ENCODE results near the gene CSMD2.

Gene CSMD2

GRCh38 chr1:33972676-33973395 lies 192.2 kb downstream of the CSMD2 start:
- Histone ChIP-seq H3K36me3 (ENCODE audit: low read length) (no peaks in the 10 kb centered on the region), H3K4me2 (ENCODE audit: low read depth, low read length, poor library complexity, severe bottlenecking) (no peak overlapping the region), H3K79me2 (ENCODE audit: insufficient read depth, low read length) (no peaks in the 10 kb centered on the region), H2AFZ (ENCODE audit: low read depth, low read length, severe bottlenecking) (no peak overlapping the region), H3K27me3 (ENCODE audit: low read length) (no peaks in the 10 kb centered on the region), H3K27ac (ENCODE audit: low read depth, low read length) (no peak overlapping the region), H3K9ac (ENCODE audit: low read length) (no peak overlapping the region), H3K9me3 (ENCODE audit: insufficient read depth, low read length) (no peaks in the 10 kb centered on the region), H3K9me2 (replicated peaks; ENCODE audit: insufficient read depth, low read length) (no peaks in the 10 kb centered on the region), H4K20me1 (ENCODE audit: low read depth, low read length) (no peaks in the 10 kb centered on the region), H3F3A (ENCODE audit: insufficient read depth) (no peaks in the 10 kb centered on the region), H3K4me3 (ENCODE audit: insufficient read depth, low read length, poor library complexity, severe bottlenecking) (no peak overlapping the region)
- no peak for TF ChIP-seq CTCF (IDR thresholded peaks at IDR 0.05; ENCODE audit: insufficient read depth, low read length, poor library complexity, severe bottlenecking)
- no peak for TF ChIP-seq EZH2phosphoT487 (conservative IDR thresholded peaks at IDR 0.05; ENCODE audit: low read length)

- H4K20me1 ChIP-seq (ENCODE audit: low read depth, low read length) = no peaks in the 10 kb centered on the region
- no peak overlapping the region for H3K9ac ChIP-seq (ENCODE audit: low read length)
Observed at GRCh38 chr1:33971913-33972312, 193.1 kb downstream of the CSMD2 start.

GRCh38 chr1:33971018-33971710 lies 193.9 kb downstream of the CSMD2 start:
- Histone ChIP-seq H3K27ac (ENCODE audit: low read depth, low read length) (no peak overlapping the region), H3K4me2 (ENCODE audit: low read depth, low read length, poor library complexity, severe bottlenecking) (no peak overlapping the region), H3F3A (ENCODE audit: insufficient read depth) (no peaks in the 10 kb centered on the region), H3K9me3 (ENCODE audit: insufficient read depth, low read length) (no peaks in the 10 kb centered on the region), H3K9me2 (replicated peaks; ENCODE audit: insufficient read depth, low read length) (no peaks in the 10 kb centered on the region), H2AFZ (ENCODE audit: low read depth, low read length, severe bottlenecking) (no peak overlapping the region), H3K4me3 (ENCODE audit: insufficient read depth, low read length, poor library complexity, severe bottlenecking) (no peak overlapping the region), H3K79me2 (ENCODE audit: insufficient read depth, low read length) (no peaks in the 10 kb centered on the region), H4K20me1 (ENCODE audit: low read depth, low read length) (no peaks in the 10 kb centered on the region), H3K36me3 (ENCODE audit: low read length) (no peaks in the 10 kb centered on the region), H3K27me3 (ENCODE audit: low read length) (no peaks in the 10 kb centered on the region), H3K9ac (ENCODE audit: low read length) (no peak overlapping the region)
- TF ChIP-seq EZH2phosphoT487 (conservative IDR thresholded peaks at IDR 0.05; ENCODE audit: low read length) (no peak), CTCF (IDR thresholded peaks at IDR 0.05; ENCODE audit: insufficient read depth, low read length, poor library complexity, severe bottlenecking) (no peak)

More at GRCh38 chr1:33971913-33972312, 193.1 kb downstream of the CSMD2 start:
- TF ChIP-seq CTCF (IDR thresholded peaks at IDR 0.05; ENCODE audit: insufficient read depth, low read length, poor library complexity, severe bottlenecking) (no peak), EZH2phosphoT487 (conservative IDR thresholded peaks at IDR 0.05; ENCODE audit: low read length) (no peak)
- no peaks in the 10 kb centered on the region for H3K9me3 ChIP-seq (ENCODE audit: insufficient read depth, low read length)
- no peaks in the 10 kb centered on the region for H3K9me2 ChIP-seq (replicated peaks; ENCODE audit: insufficient read depth, low read length)
- H3K36me3 ChIP-seq (ENCODE audit: low read length) = no peaks in the 10 kb centered on the region
- no peaks in the 10 kb centered on the region for H3K79me2 ChIP-seq (ENCODE audit: insufficient read depth, low read length)
- H2AFZ ChIP-seq (ENCODE audit: low read depth, low read length, severe bottlenecking) = no peak overlapping the region
- H3K27ac ChIP-seq (ENCODE audit: low read depth, low read length) = no peak overlapping the region
- H3K27me3 ChIP-seq (ENCODE audit: low read length) = no peaks in the 10 kb centered on the region
- no peaks in the 10 kb centered on the region for H3F3A ChIP-seq (ENCODE audit: insufficient read depth)
- no peak overlapping the region for H3K4me3 ChIP-seq (ENCODE audit: insufficient read depth, low read length, poor library complexity, severe bottlenecking)
- no peak overlapping the region for H3K4me2 ChIP-seq (ENCODE audit: low read depth, low read length, poor library complexity, severe bottlenecking)
